GM15510 (cell line): ENCODE data around the gene MAG.

Experiments
- POLR2A ChIP-seq: IDR thresholded peaks from 3 replicates; pipeline ENCODE4 v1.6.1; 2011; ENCODE audit warnings: borderline replicate concordance; ENCODE audit not compliant: insufficient read length; ENCODE audit errors: extremely low read depth

Gene MAG

DNA sequence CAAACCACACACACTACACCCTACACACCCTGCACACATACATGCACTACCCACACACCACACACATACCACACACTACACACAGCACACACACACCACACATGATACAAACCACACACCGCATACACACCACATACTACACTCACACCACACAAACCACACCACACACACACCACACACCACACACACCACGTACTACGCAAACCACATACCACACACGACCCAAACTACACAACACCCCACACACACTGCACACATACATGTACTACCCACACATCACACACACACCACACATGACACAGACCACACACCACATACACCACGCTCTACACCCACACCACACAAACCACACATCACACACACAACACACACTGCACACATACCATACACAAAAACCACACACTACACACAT is 6.6 kb downstream of the MAG start:
- no peak for TF ChIP-seq POLR2A

DNA sequence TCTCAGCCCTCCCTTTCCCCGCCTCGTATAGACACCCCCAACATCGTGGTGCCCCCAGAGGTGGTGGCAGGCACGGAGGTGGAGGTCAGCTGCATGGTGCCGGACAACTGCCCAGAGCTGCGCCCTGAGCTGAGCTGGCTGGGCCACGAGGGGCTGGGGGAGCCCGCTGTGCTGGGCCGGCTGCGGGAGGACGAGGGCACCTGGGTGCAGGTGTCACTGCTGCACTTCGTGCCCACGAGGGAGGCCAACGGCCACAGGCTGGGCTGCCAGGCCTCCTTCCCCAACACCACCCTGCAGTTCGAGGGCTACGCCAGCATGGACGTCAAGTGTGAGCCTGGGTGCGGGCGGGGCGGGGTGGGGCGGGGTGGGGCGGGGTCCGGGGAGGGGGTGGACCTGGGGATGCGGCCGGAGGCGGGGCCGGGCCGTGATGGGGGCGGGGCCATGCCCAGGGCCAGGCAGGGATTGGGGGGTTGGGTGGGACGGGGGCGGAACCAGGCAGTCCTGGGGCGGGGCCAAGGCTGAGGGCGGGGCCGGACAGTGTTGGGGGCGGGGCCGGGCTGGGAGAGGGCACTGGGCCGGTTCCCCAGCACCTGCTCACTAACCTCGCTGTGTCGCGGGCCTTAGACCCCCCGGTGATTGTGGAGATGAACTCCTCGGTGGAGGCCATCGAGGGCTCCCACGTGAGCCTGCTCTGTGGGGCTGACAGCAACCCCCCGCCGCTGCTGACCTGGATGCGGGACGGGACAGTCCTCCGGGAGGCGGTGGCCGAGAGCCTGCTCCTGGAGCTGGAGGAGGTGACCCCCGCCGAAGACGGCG is 7.8 kb downstream of the MAG start:
- no peak for TF ChIP-seq POLR2A

DNA sequence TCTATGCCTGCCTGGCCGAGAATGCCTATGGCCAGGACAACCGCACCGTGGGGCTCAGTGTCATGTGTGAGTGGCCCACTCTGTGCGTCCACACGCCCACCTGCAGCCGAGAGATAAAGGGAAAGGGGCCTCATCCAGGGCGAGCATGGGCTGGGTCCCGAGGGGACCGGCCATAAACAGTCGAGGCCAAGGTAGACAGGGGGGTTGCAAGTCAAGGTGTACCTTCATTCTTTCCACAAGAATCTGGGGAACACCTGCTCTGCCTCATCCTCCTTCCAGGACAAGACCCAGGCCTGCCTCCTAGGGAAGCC is 8.3 kb downstream of the MAG start:
- no peak for TF ChIP-seq POLR2A

DNA sequence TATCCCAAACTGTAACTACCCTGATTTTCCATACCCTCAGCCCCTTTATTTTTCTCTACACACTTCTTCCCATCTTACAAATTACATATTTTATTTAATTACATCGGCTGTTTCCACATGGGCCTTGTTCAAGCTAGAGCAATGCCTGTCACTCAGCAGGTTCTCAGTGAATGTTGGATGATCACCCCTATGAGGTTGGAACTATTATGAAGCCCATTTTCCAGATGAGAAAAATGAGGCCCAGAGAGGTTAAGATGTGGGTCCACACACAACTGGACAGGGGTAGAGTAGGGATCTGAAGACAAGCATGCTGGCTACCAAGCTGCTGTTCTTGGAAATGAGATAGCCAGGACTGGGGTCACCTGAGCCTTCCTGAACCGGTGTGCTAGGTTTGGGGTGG is 10.0 kb downstream of the MAG start:
- TF ChIP-seq POLR2A: no peak

- TF ChIP-seq POLR2A: no peak
Observed at GRCh38 chr19:35302446-35302845, 10.5 kb downstream of the MAG start.

- TF ChIP-seq POLR2A: no peak
Observed at GRCh38 chr19:35303357-35303915, 11.5 kb downstream of the MAG start.

DNA sequence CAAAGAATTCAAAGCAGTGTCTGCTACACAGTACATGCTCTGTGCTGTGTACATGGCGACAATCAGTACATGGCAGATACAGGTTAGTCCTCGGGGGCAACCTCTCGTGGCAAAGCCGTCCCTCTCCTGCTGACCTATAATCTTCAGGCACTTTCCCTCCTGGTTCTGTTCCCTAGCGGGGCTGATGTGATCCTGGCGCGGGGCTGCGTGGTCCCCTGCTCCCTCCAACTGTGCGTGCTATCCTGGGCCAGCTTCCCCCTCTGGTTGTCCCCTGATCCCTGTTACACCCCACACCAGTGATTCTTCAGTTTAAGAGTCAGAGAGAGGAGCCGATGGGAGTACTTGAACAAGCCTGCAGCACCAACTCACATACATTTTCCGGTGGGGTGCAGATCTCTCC is 12.1 kb downstream of the MAG start:
- no peak for TF ChIP-seq POLR2A

GRCh38 chr19:35305181-35305580 is 13.2 kb downstream of the MAG start:
- TF ChIP-seq POLR2A: no peak

DNA sequence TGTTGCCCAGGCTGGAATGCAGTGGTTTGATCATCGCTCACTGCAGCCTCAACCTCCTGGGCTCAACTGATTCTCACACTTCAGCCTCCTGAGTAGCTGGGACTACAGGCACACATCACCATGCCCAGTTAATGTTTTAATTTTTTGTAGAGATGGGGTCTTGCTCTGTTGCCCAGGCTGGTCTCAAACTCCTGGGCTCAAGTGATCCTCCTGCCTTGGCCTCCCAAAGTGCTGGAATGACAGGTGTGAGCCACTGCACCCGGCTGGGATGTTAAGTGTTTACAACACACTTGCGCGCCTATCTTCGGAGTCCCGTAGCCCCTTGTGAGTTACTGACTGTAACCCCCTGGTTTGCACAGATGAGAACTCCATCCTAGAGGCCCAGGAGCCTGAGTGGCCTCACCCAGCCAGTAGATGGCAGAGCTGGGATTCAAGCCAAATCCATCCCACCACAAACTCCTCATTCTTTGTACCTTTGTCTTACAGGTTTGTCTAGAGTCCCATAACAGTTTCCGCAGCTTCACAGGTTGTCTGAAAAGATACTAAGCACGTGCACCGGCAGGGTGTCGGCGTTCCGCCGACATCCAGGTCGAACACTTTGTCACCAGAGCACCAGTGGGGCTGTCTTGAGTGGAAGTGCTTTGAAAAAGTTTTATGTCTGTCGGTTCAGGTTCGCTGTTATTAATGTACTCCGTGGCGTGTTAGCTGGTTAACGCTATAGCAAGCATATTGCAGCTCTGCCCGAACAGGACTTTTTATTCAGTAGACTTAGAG is 14.7 kb downstream of the MAG start:
- TF ChIP-seq POLR2A: no peak

DNA sequence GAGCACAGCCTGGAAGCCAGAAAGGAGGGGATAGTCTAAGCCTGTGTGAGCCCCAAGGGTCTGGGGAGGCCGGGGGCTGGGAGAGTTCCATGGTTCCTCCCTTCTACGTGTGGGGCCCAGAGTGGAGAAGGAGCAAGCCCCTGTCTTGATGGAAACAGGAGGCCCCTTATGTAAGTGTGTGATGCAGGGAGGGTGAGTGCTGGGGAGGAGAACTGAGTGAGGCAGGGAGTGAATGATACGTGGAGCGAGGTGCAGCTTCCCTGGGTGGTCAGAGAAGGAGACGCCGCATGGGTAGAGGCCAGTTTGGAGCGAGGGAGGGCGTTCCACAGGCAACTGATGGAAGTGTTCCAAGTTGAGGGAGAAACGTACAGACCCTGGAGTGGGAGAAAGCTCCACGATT is 16.0 kb downstream of the MAG start:
- TF ChIP-seq POLR2A: no peak

GRCh38 chr19:35308910-35309309 is 16.9 kb downstream of the MAG start:
- no peak for TF ChIP-seq POLR2A

GRCh38 chr19:35309481-35310279 is 17.7 kb downstream of the MAG start:
- TF ChIP-seq POLR2A: no peak

- no peak for TF ChIP-seq POLR2A
Observed at GRCh38 chr19:35310331-35310730, 18.4 kb downstream of the MAG start.

DNA sequence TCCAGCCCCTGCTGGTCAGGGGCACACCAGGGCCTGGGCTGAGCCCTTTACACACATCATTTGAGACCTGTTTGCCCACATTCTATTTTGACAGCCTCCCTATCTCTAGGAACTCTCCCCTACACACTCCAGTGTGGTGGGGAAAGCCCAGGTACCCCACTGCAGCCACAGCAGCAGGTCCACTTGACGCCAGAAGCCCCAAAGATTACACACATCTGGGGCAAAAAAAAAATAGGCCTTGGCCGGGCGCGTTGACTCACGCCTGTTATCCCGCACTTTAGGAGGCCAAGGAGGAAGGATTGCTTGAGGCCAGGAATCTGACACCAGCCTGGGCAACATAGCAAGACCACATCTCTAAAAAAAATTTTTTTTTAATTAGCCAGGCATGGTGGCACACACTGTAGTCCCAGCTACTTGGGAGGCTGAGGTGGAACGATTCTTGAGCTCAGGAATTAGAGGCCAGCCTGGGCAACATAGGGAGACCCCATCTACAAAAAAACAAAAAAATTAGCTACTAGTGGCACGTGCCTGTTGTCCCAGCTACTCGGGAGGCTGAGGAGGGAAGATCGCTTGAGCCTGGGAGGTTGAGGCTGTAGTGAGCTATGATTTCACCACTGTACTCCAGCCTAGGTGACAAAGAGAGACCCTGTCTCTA is 19.0 kb downstream of the MAG start:
- TF ChIP-seq POLR2A: no peak
